HepG2 (cell line): ENCODE data around the gene UBALD1. TPM values are rescaled to one million over a fixed set of nuclear protein-coding genes. Genes with fewer than 3 reads are reported as not detected.
"Not testable (repeated sequence)": the region's sequence is repeated elsewhere in the genome, so short reads cannot be mapped to it uniquely, and the experiment has no call there.

ENCODE experiments used
- ATAC-seq: fragments of 200-7000 bp; cut with Tn5 transposase; 3 replicates; pipeline ENCODE4 v1.9.1; 2020; ENCODE audit warnings: mild to moderate bottlenecking, moderate library complexity
- BruUV-seq: library from RNA; stranded (reverse); fragments of 400-500 nt; replicated peaks from 2 replicates; lab custom pipeline; 2021; lab: Mats Ljungman, UMichigan
- CTCF ChIA-PET: fragments of 300-600 bp; formaldehyde crosslinking; extraction: SDS; loops from one replicate; lab custom pipeline; 2021; ENCODE audit warnings: low total read pairs, inconsistent platforms, low intra/inter-chr PET ratio; lab: Yijun Ruan, JAX
- POLR2A ChIA-PET: fragments of 350-600 bp; sonication (Branson Sonifier 250); formaldehyde crosslinking; loops from one replicate; lab custom pipeline; 2020; ENCODE audit warnings: antibody characterized with exemption, inconsistent platforms; lab: Yijun Ruan, JAX
- DNase-seq: peaks from one replicate; pipeline ENCODE4 v3.0.0-alpha.2; 2015; ENCODE audit warnings: low spot score
- FAIRE-seq: peaks from 3 replicates; lab custom pipeline; 2011; peaks lifted over from hg19 to GRCh38; lab: Jason Lieb, UNC
- H2AFZ ChIP-seq: one replicate; pipeline ENCODE4 v1.6.1; 2011; ENCODE audit warnings: low read length, inconsistent platforms
- H3K27ac ChIP-seq: fragments of 300-600 bp; 3 replicates; pipeline ENCODE4 v1.8.0; 2011; ENCODE audit warnings: mixed run types, mild to moderate bottlenecking, mixed read lengths, low read length, inconsistent platforms; ENCODE audit not compliant: insufficient read depth; ENCODE audit errors: extremely low read length
- H3K27me3 ChIP-seq, 2 experiments: fragments of 200-600 bp in 1 of 2; 2 replicates in 1 of 2; 3 replicates in 1 of 2; pipeline versions ENCODE4 v1.6.0 to v1.8.0; 2011; ENCODE audit warnings: low read length in 2 of 2, mild to moderate bottlenecking in 2 of 2, moderate library complexity in 2 of 2, inconsistent platforms in 1 of 2; ENCODE audit not compliant: insufficient read depth in 2 of 2, control insufficient read depth in 1 of 2
- H3K36me3 ChIP-seq, 2 experiments: fragments of 200-600 bp in 1 of 2; replicated peaks in 1 of 2; 2 replicates in 1 of 2; 3 replicates in 1 of 2; pipeline versions ENCODE4 v1.5.1 to v1.8.0; 2011; ENCODE audit warnings: low read length in 2 of 2, inconsistent platforms in 1 of 2; ENCODE audit not compliant: insufficient read depth in 2 of 2, control insufficient read depth in 1 of 2
- H3K4me1 ChIP-seq: 2 replicates; pipeline ENCODE4 v1.5.1; 2012; ENCODE audit warnings: low read length, inconsistent platforms; ENCODE audit not compliant: insufficient read depth
- H3K4me2 ChIP-seq: 2 replicates; pipeline ENCODE4 v1.6.0; 2011; ENCODE audit warnings: low read depth, low read length, inconsistent platforms
- H3K4me3 ChIP-seq, 3 experiments: fragments of 200-600 bp in 1 of 3; sonication (generic), shearing (Covaris generic) in 1 of 3; replicated peaks in 1 of 3; 2 replicates each; pipeline ENCODE4 v1.5.1; 2011 to 2016; ENCODE audit warnings: low read length in 3 of 3, inconsistent platforms in 2 of 3, low read depth in 2 of 3, mild to moderate bottlenecking in 2 of 3, control low read depth in 1 of 3, mixed read lengths in 1 of 3; ENCODE audit not compliant: insufficient read depth in 1 of 3
- H3K79me2 ChIP-seq: one replicate; pipeline ENCODE4 v1.6.1; 2011; ENCODE audit warnings: low read length, inconsistent platforms; ENCODE audit not compliant: insufficient read depth
- H3K9ac ChIP-seq: 2 replicates; pipeline ENCODE4 v1.6.0; 2011; ENCODE audit warnings: mild to moderate bottlenecking, low read depth, low read length, inconsistent platforms; ENCODE audit not compliant: insufficient read depth
- H3K9me3 ChIP-seq: 2 replicates; pipeline ENCODE4 v1.5.1; 2012; ENCODE audit warnings: mild to moderate bottlenecking, low read length
- H4K20me1 ChIP-seq: 2 replicates; pipeline ENCODE4 v1.6.0; 2011; ENCODE audit warnings: inconsistent platforms, mild to moderate bottlenecking, low read length, moderate library complexity; ENCODE audit not compliant: insufficient read depth
- CTCF ChIP-seq: sonication (generic); formaldehyde crosslinking; IDR thresholded peaks from 2 replicates; pipeline ENCODE4 v1.5.0; 2020; ENCODE audit warnings: mild to moderate bottlenecking, missing genetic modification reagents, moderate library complexity
- HCFC1 ChIP-seq: fragments of 150-350 bp; IDR thresholded peaks from 2 replicates; pipeline ENCODE4 v1.6.1; 2014; ENCODE audit warnings: low read depth, low read length
- MXI1 ChIP-seq: IDR thresholded peaks from 3 replicates; pipeline ENCODE4 v1.6.1; 2012; ENCODE audit warnings: low read depth, low read length, inconsistent platforms, borderline replicate concordance
- PHF20 ChIP-seq: sonication (generic); formaldehyde crosslinking; IDR thresholded peaks from 2 replicates; pipeline ENCODE4 v1.5.0; 2020; ENCODE audit warnings: mild to moderate bottlenecking, missing genetic modification reagents
- ZNF775 ChIP-seq: sonication (generic); formaldehyde crosslinking; IDR thresholded peaks from 2 replicates; pipeline ENCODE4 v1.4.0; 2020; ENCODE audit warnings: missing genetic modification reagents, mild to moderate bottlenecking, moderate library complexity, borderline replicate concordance
- WGBS: methylation state at CpG from one replicate; pipeline ENCODE4 v1.1.6; 2017; ENCODE audit warnings: low lambda C conversion rate; 5-methylcytosine and 5-hydroxymethylcytosine counted together
- in situ Hi-C: cut with HindIII; loops from 2 replicates; pipeline ENCODE4 v1.10.0; 2017; ENCODE audit warnings: low pct_unique_long_range_greater_than_20kb; ENCODE audit not compliant: extremely low pct_ligation_motif_present
- intact Hi-C: fragments of 100-400 bp; cut with micrococcal nuclease; formaldehyde crosslinking; loops from one replicate; pipeline ENCODE4 v1.10.0; 2022; ENCODE audit not compliant: unreplicated experiment
- polyA plus RNA-seq, 8 experiments: library from polyadenylated mRNA; depleted of rRNA in 3 of 8; stranded (reverse) in 7 of 8; unstranded in 1 of 8; fragments of >200 nt; fragmentation: Illumina TruSeq in 4 of 8; extraction: Trizol in 4 of 8; gene quantifications; 2 replicates each; pipeline versions ENCODE4 v1.2.1 to v1.2.3, GENCODE V29; 2011 to 2016; ENCODE audit warnings: low read depth in 4 of 8, missing spikeins in 1 of 8, mixed read lengths in 1 of 8; ENCODE audit not compliant: insufficient read depth in 1 of 8
- total RNA-seq, 5 experiments: library from RNA; depleted of rRNA; stranded (reverse); fragments of >200 nt; fragmentation: Illumina TruSeq; extraction: Trizol; gene quantifications; 2 replicates each; pipeline ENCODE4 v1.2.3, GENCODE V29; 2016; ENCODE audit warnings: low read depth in 1 of 5

Gene UBALD1
- total and polyA plus RNA-seq, 2 of the 13 experiments (the other 11 are each of a cell fraction or from before 2014, with no cell fraction given) = 6.8 to 12.3 TPM

DNA sequence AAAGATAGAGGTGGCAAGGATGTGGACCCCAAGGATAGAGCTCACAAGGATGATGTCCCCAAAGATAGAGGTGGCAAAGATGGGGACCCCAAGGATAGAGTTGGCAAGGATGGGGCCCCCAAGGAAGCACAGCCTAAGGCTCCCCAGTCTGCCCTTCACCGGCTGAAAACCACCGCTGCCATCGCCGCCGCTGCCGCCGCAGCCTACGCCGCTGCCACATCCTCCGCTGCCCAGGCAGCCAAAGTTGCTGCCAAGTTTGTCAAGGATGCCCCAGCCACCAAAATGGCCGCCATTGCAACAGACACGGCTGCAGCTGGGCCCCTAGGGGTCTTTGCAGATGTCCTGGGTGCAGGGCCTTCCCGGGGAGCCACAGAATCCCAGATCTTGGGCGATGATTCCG, 38.7 kb downstream of the UBALD1 start:
- Histone ChIP-seq H3K9ac (no peak overlapping the region), H3K27me3 (no peaks in the 10 kb centered on the region; a peak in 1 of 5 replicates), H3K27ac (no peak overlapping the region), H3K79me2 (no peaks in the 10 kb centered on the region), H3K4me1 (no peaks in the 10 kb centered on the region), H3K4me3 (no peak overlapping the region), H3K36me3 (no peaks in the 10 kb centered on the region), H4K20me1 (no peaks in the 10 kb centered on the region), H3K4me2 (no peak overlapping the region), H2AFZ (no peak overlapping the region), H3K9me3 (no peaks in the 10 kb centered on the region)
- POLR2A ChIA-PET = no interaction called here
- CTCF ChIA-PET = no interaction called here
- DNase-seq (no peak), FAIRE-seq (no peak), ATAC-seq (no peak)
- no TSS peak for BruUV-seq
- intact Hi-C loops = no loop called here
- TF ChIP-seq HCFC1 (no peak), ZNF775 (no peak)
- WGBS = 70% methylated on average over 2 of the region's 15 CpGs
- in situ Hi-C loops = no loop called here

- Histone ChIP-seq H3K36me3 (no peaks in the 10 kb centered on the region), H3K4me1 (peaks cover 8% of the 10 kb centered on the region; the same call in 1 of the 2 replicates), H4K20me1 (no peaks in the 10 kb centered on the region), H3K9ac (no peak overlapping the region), H3K4me2 (no peak overlapping the region), H3K27me3 (no peaks in the 10 kb centered on the region; a peak in 1 of 5 replicates)
- ChIA-PET POLR2A (no interaction called here), CTCF (no interaction called here)
- BruUV-seq = no TSS peak
- in situ Hi-C loops = no loop called here
- ATAC-seq (peak; percentile 69), DNase-seq (no peak), FAIRE-seq (no peak)
- 23% methylated on average over 3 of the region's 11 CpGs for WGBS
- TF ChIP-seq CTCF = peak; percentile 41
- no peak for TF ChIP-seq MXI1
- TF ChIP-seq PHF20 (CRISPR knock-in tag) = no peak
- TF ChIP-seq, all 625 proteins: peak for 1
- no peak overlapping the region for H3K4me3 ChIP-seq
- H2AFZ ChIP-seq = no peak overlapping the region
- no peaks in the 10 kb centered on the region for H3K79me2 ChIP-seq
- intact Hi-C loops = no loop called here
- no peaks in the 10 kb centered on the region for H3K9me3 ChIP-seq
- H3K27ac ChIP-seq = no peak overlapping the region
Observed at GRCh38 chr16:4574919-4575705, 39.6 kb downstream of the UBALD1 start.

DNA sequence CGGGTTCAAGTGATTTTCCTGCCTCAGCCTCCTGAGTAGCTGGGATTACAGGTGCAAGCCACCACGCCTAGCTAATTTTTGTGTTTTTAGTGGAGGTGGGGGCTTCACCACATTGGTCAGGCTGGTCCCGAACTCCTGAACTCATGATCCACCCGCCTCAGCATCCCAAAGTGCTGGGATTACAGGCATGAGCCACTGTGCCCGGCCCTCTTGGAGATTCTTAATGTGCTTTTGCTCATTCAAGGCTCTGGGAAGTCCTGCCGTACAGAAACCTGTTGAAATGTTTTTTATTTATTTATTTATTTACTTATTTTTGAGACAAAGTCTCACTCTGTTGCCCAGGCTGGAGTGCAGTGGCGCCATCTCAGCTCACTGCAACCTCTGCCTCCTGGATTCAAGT, 40.8 kb downstream of the UBALD1 start:
- H3K9ac ChIP-seq, POLR2A ChIA-PET, H3K27me3 ChIP-seq, H3K9me3 ChIP-seq, DNase-seq, H4K20me1 ChIP-seq, CTCF ChIA-PET, BruUV-seq, H3K27ac ChIP-seq, ATAC-seq, H3K79me2 ChIP-seq, H2AFZ ChIP-seq, H3K4me3 ChIP-seq, intact Hi-C loops, in situ Hi-C loops, H3K4me2 ChIP-seq, H3K36me3 ChIP-seq, FAIRE-seq: not testable (repeated sequence)
- H3K4me1 ChIP-seq = peaks cover 17% of the 10 kb centered on the region
- 43% methylated on average over 7 of the region's 7 CpGs for WGBS
